Fibroblast of lung (primary cell): ENCODE results near the gene MAP3K2. TPM values are rescaled to one million over a fixed set of nuclear protein-coding genes. Genes with fewer than 3 reads are reported as not detected.

Experiments
- DNase-seq, 2 donors: peaks; one replicate each; pipeline versions ENCODE4 v3.0.0 to v3.0.0-alpha.2; 2010; ENCODE audit warnings: low read depth in 2 of 2
- H2AFZ ChIP-seq: 2 replicates; pipeline ENCODE4 v1.5.1; 2012; ENCODE audit warnings: low read length, control low read depth, inconsistent platforms
- H3K27ac ChIP-seq: 2 replicates; pipeline ENCODE4 v1.5.1; 2011; ENCODE audit warnings: low read length, control low read depth; ENCODE audit not compliant: insufficient read depth
- H3K27me3 ChIP-seq: 2 replicates; pipeline ENCODE4 v1.5.1; 2011; ENCODE audit warnings: mild to moderate bottlenecking, low read length; ENCODE audit not compliant: control insufficient read depth, insufficient read depth
- H3K36me3 ChIP-seq: 2 replicates; pipeline ENCODE4 v1.5.1; 2011; ENCODE audit warnings: low read length; ENCODE audit not compliant: control insufficient read depth, insufficient read depth
- H3K4me1 ChIP-seq: 2 replicates; pipeline ENCODE4 v1.5.1; 2011; ENCODE audit warnings: low read length; ENCODE audit not compliant: control insufficient read depth, insufficient read depth; ENCODE audit errors: extremely low read depth
- H3K4me2 ChIP-seq: 2 replicates; pipeline ENCODE4 v1.5.1; 2011; ENCODE audit warnings: low read length, control low read depth; ENCODE audit not compliant: insufficient read depth; ENCODE audit errors: extremely low read depth
- H3K4me3 ChIP-seq, 4 experiments: fragments of 200-600 bp in 1 of 4; sonication (generic) in 1 of 4; replicated peaks in 1 of 4; 2 replicates each; pipeline ENCODE4 v1.5.1; 2011 to 2016; ENCODE audit warnings: low read length in 4 of 4, low read depth in 3 of 4, mild to moderate bottlenecking in 3 of 4, control low read depth in 2 of 4, inconsistent platforms in 1 of 4, mixed read lengths in 1 of 4; ENCODE audit not compliant: insufficient read depth in 1 of 4; ENCODE audit errors: control extremely low read depth in 1 of 4
- H3K79me2 ChIP-seq: 2 replicates; pipeline ENCODE4 v1.5.1; 2012; ENCODE audit warnings: mild to moderate bottlenecking, low read length, inconsistent platforms; ENCODE audit not compliant: control insufficient read depth, insufficient read depth
- H3K9ac ChIP-seq: 2 replicates; pipeline ENCODE4 v1.5.1; 2011; ENCODE audit warnings: mild to moderate bottlenecking, low read length, control low read depth; ENCODE audit not compliant: insufficient read depth
- H3K9me3 ChIP-seq: 2 replicates; pipeline ENCODE4 v1.5.1; 2012; ENCODE audit warnings: low read depth, low read length; ENCODE audit not compliant: control insufficient read depth, insufficient read depth
- H4K20me1 ChIP-seq: 2 replicates; pipeline ENCODE4 v1.5.1; 2011; ENCODE audit warnings: low read length; ENCODE audit not compliant: control insufficient read depth, insufficient read depth; ENCODE audit errors: extremely low read depth
- CTCF ChIP-seq, 2 donors: IDR thresholded peaks in 1 of 2; conservative IDR thresholded peaks in 1 of 2; 1 replicate in 1 of 2; 2 replicates in 1 of 2; pipeline ENCODE4 v1.5.1; 2011 to 2012; ENCODE audit warnings: low read length in 2 of 2, control low read depth in 1 of 2, inconsistent platforms in 1 of 2, low read depth in 1 of 2, mild to moderate bottlenecking in 1 of 2
- EZH2 ChIP-seq: IDR thresholded peaks from 2 replicates; pipeline ENCODE4 v1.5.1; 2012; ENCODE audit warnings: low read length, control low read depth, mild to moderate bottlenecking; ENCODE audit errors: missing control alignments
- polyA plus RNA-seq, 2 donors: library from polyadenylated mRNA; depleted of rRNA in 1 of 2; stranded (reverse) in 1 of 2; unstranded in 1 of 2; fragments of >200 nt; gene quantifications; 2 replicates each; pipeline ENCODE4 v1.2.1, GENCODE V29; 2011 to 2012; ENCODE audit warnings: missing spikeins in 1 of 2
- total RNA-seq: library from RNA; depleted of rRNA; stranded (reverse); fragments of >200 nt; gene quantifications from 2 replicates; pipeline ENCODE4 v1.2.1, GENCODE V29; 2014

The MAP3K2 gene
- total and polyA plus RNA-seq, 2 donors (not counting 1 experiment from before 2014, with no cell fraction given), result 15.6 to 30.1 TPM

- no peak for DNase-seq
- Histone ChIP-seq H3K27me3 (no peaks in the 10 kb centered on the region), H3K4me3 (no peak overlapping the region), H2AFZ (no peak overlapping the region), H3K27ac (no peak overlapping the region), H4K20me1 (no peaks in the 10 kb centered on the region), H3K4me2 (no peak overlapping the region), H3K9me3 (no peaks in the 10 kb centered on the region), H3K9ac (no peak overlapping the region), H3K4me1 (no peaks in the 10 kb centered on the region), H3K36me3 (no peaks in the 10 kb centered on the region), H3K79me2 (no peaks in the 10 kb centered on the region)
- TF ChIP-seq CTCF (conservative IDR thresholded peaks at IDR 0.05 in 1 of 2, IDR thresholded peaks at IDR 0.05 in 1 of 2; ENCODE audit: low read depth in 1 of 2, low read length in 2 of 2) (no peak), EZH2 (no peak)
Measured at GRCh38 chr2:127431408-127432023, 43.7 kb upstream of the MAP3K2 start.

- Histone ChIP-seq H3K4me3 (no peak overlapping the region), H3K27ac (no peak overlapping the region), H3K9me3 (no peaks in the 10 kb centered on the region), H3K79me2 (no peaks in the 10 kb centered on the region), H3K4me1 (no peaks in the 10 kb centered on the region), H3K4me2 (no peak overlapping the region), H3K36me3 (no peaks in the 10 kb centered on the region), H4K20me1 (no peaks in the 10 kb centered on the region), H3K9ac (no peak overlapping the region), H2AFZ (no peak overlapping the region), H3K27me3 (no peaks in the 10 kb centered on the region)
- TF ChIP-seq CTCF (conservative IDR thresholded peaks at IDR 0.05 in 1 of 2, IDR thresholded peaks at IDR 0.05 in 1 of 2; ENCODE audit: low read depth in 1 of 2, low read length in 2 of 2), result no peak
- TF ChIP-seq EZH2, result no peak
- DNase-seq, result no peak
Measured at GRCh38 chr2:127429844-127430425, 42.2 kb upstream of the MAP3K2 start.

DNA sequence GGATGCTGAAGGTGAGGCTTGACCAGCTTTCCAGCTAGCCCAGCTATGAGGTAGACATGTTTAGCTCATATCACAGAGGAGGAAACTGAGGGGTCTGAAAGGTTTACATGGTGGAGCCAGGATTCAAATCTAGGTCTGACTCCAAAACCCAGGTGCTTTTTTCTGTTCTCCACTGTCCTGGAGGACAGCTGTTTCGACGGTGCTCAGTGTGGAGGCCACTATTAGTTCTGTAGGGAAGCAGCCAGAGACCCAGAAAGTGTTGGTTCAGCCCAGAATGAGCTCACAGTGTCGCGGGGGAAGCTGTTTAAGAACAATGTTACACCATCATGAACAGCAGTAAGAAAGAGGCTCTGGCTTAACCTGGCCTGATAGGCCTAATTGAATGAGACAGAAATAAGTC lies 41.5 kb upstream of the MAP3K2 start:
- Histone ChIP-seq H3K4me2 (no peak overlapping the region), H3K9me3 (no peaks in the 10 kb centered on the region), H3K27me3 (no peaks in the 10 kb centered on the region), H2AFZ (no peak overlapping the region), H3K9ac (no peak overlapping the region), H4K20me1 (no peaks in the 10 kb centered on the region), H3K27ac (no peak overlapping the region), H3K4me3 (no peak overlapping the region), H3K36me3 (no peaks in the 10 kb centered on the region), H3K79me2 (no peaks in the 10 kb centered on the region), H3K4me1 (no peaks in the 10 kb centered on the region)
- TF ChIP-seq EZH2 (no peak), CTCF (conservative IDR thresholded peaks at IDR 0.05 in 1 of 2, IDR thresholded peaks at IDR 0.05 in 1 of 2; ENCODE audit: low read depth in 1 of 2, low read length in 2 of 2) (no peak)
- no peak for DNase-seq
